HL-60/S4 treated with retinoic acid at 250 ng/mL for 4 days and 3 days (cell line): ENCODE results near the gene MAP3K2.

Source experiments
- in situ Hi-C: fragments of 300-500 bp; cut with MboI; formaldehyde crosslinking; loops from 2 replicates; pipeline ENCODE4 v1.7.0; 2022; ENCODE audit warnings: low sequenced_read_pairs

Gene MAP3K2

GRCh38 chr2:127305990-127306585 lies 81.7 kb downstream of the MAP3K2 start:
- in situ Hi-C loops: no loop called here

GRCh38 chr2:127302168-127302567 lies 85.6 kb downstream of the MAP3K2 start:
- in situ Hi-C loops: no loop called here

- in situ Hi-C loops: no loop called here
Observed at GRCh38 chr2:127293748-127294562, 93.8 kb downstream of the MAP3K2 start, which contains the start of gene ERCC3. Gene ERCC3, minus strand, starts transcription at chr2:127294144. Its CDS starts 63 bp downstream, at chr2:127294081.

- in situ Hi-C loops: no loop called here
Observed at GRCh38 chr2:127293386-127293747, 94.4 kb downstream of the MAP3K2 start.

- in situ Hi-C loops: no loop called here
Observed at GRCh38 chr2:127288274-127288673, 99.5 kb downstream of the MAP3K2 start.

GRCh38 chr2:127283275-127283674 lies 104.5 kb downstream of the MAP3K2 start:
- in situ Hi-C loops: no loop called here

GRCh38 chr2:127280693-127281092 lies 107.1 kb downstream of the MAP3K2 start:
- in situ Hi-C loops: no loop called here

- in situ Hi-C loops: no loop called here
Observed at GRCh38 chr2:127279781-127280180, 108.0 kb downstream of the MAP3K2 start.

- in situ Hi-C loops: no loop called here
Observed at GRCh38 chr2:127278959-127279358, 108.8 kb downstream of the MAP3K2 start.

GRCh38 chr2:127277028-127277427 lies 110.7 kb downstream of the MAP3K2 start:
- in situ Hi-C loops: no loop called here

GRCh38 chr2:127275789-127276188 lies 112.0 kb downstream of the MAP3K2 start:
- in situ Hi-C loops: no loop called here

- in situ Hi-C loops: no loop called here
Observed at GRCh38 chr2:127275356-127275755, 112.4 kb downstream of the MAP3K2 start.

GRCh38 chr2:127270663-127271062 lies 117.1 kb downstream of the MAP3K2 start:
- in situ Hi-C loops: no loop called here

GRCh38 chr2:127261804-127262406 lies 125.9 kb downstream of the MAP3K2 start:
- in situ Hi-C loops: no loop called here

GRCh38 chr2:127259355-127259754 lies 128.4 kb downstream of the MAP3K2 start:
- in situ Hi-C loops: no loop called here

- in situ Hi-C loops: no loop called here
Observed at GRCh38 chr2:127256866-127257265, 130.9 kb downstream of the MAP3K2 start.

- in situ Hi-C loops: no loop called here
Observed at GRCh38 chr2:127256381-127256780, 131.4 kb downstream of the MAP3K2 start.

- in situ Hi-C loops: no loop called here
Observed at GRCh38 chr2:127255721-127256120, 132.1 kb downstream of the MAP3K2 start.

GRCh38 chr2:127255146-127255545 lies 132.6 kb downstream of the MAP3K2 start:
- in situ Hi-C loops: no loop called here

GRCh38 chr2:127254386-127254981 lies 133.3 kb downstream of the MAP3K2 start:
- in situ Hi-C loops: no loop called here
